CD4-positive, alpha-beta memory T cell (primary cell): Measurements from ENCODE around the gene GEMIN2. TPM values are rescaled to one million over a fixed set of nuclear protein-coding genes. Genes with fewer than 3 reads are reported as not detected.
A peak's percentile ranks its signal among the peaks of the same experiment; 100 is the strongest.
"Not testable (repeated sequence)": the region's sequence is repeated elsewhere in the genome, so short reads cannot be mapped to it uniquely, and the experiment has no call there.

Experiments used
- CTCF ChIA-PET: fragments of 350-600 bp; sonication (Branson Sonifier 250); formaldehyde crosslinking; loops from one replicate; lab custom pipeline; 2021; ENCODE audit warnings: inconsistent platforms; ENCODE audit not compliant: partially characterized antibody; lab: Charles Lee
- POLR2A ChIA-PET: fragments of 350-600 bp; sonication (Branson Sonifier 250); formaldehyde crosslinking; loops from one replicate; lab custom pipeline; 2021; ENCODE audit not compliant: partially characterized antibody; lab: Charles Lee
- DNase-seq, 5 donors: peaks; one replicate each; pipeline versions ENCODE4 v3.0.0 to v3.0.0-alpha.2; 2020 to 2022; ENCODE audit warnings: mixed read lengths in 1 of 5
- H3K27ac ChIP-seq: one replicate; pipeline ENCODE4 v1.7.0; 2013; ENCODE audit warnings: low read depth, low read length
- H3K27me3 ChIP-seq: 2 replicates; pipeline ENCODE4 v1.7.0; 2013; ENCODE audit warnings: mild to moderate bottlenecking, low read length, moderate library complexity; ENCODE audit not compliant: insufficient read depth
- H3K36me3 ChIP-seq: 2 replicates; pipeline ENCODE4 v1.7.0; 2013; ENCODE audit warnings: mild to moderate bottlenecking, low read length, moderate library complexity; ENCODE audit not compliant: insufficient read depth
- H3K4me1 ChIP-seq: 2 replicates; pipeline ENCODE4 v1.7.0; 2013; ENCODE audit warnings: mild to moderate bottlenecking, low read length, moderate library complexity; ENCODE audit not compliant: insufficient read depth
- H3K4me3 ChIP-seq, 2 donors: one replicate each; pipeline ENCODE4 v1.7.0; 2013; ENCODE audit warnings: low read length in 2 of 2, mild to moderate bottlenecking in 1 of 2
- H3K9me3 ChIP-seq, 2 donors: one replicate each; pipeline ENCODE4 v1.7.0; 2013; ENCODE audit warnings: low read length in 2 of 2, control low read depth in 1 of 2; ENCODE audit not compliant: control insufficient read depth in 1 of 2
- H3K27ac Mint-ChIP-seq, 7 donors: one replicate each; pipeline ENCODE4 v1.8.0; 2020 to 2021; ENCODE audit warnings: mixed read lengths in 7 of 7, mild to moderate bottlenecking in 6 of 7, inconsistent platforms in 3 of 7, moderate library complexity in 3 of 7
- H3K27me3 Mint-ChIP-seq, 2 donors: one replicate each; pipeline ENCODE4 v1.8.0; 2020 to 2021; ENCODE audit warnings: mixed read lengths in 2 of 2
- H3K36me3 Mint-ChIP-seq, 2 donors: one replicate each; pipeline ENCODE4 v1.8.0; 2020 to 2021; ENCODE audit warnings: mixed read lengths in 2 of 2, inconsistent platforms in 1 of 2, mild to moderate bottlenecking in 1 of 2
- H3K4me1 Mint-ChIP-seq, 4 donors: one replicate each; pipeline ENCODE4 v1.8.0; 2020 to 2021; ENCODE audit warnings: mixed read lengths in 4 of 4, mild to moderate bottlenecking in 1 of 4
- H3K4me3 Mint-ChIP-seq, 8 donors: one replicate each; pipeline ENCODE4 v1.8.0; 2020 to 2021; ENCODE audit warnings: mixed read lengths in 8 of 8, mild to moderate bottlenecking in 7 of 8, moderate library complexity in 6 of 8, inconsistent platforms in 3 of 8
- H3K9me3 Mint-ChIP-seq, 8 donors: one replicate each; pipeline ENCODE4 v1.8.0; 2020 to 2021; ENCODE audit warnings: mixed read lengths in 8 of 8, mild to moderate bottlenecking in 5 of 8, inconsistent platforms in 3 of 8, moderate library complexity in 1 of 8
- intact Hi-C: fragments of 100-400 bp; cut with micrococcal nuclease; formaldehyde crosslinking; loops from one replicate; pipeline ENCODE4 v1.15.1; 2023
- polyA plus RNA-seq, 2 donors: library from polyadenylated mRNA; unstranded; fragments of 300-500 nt; fragmentation: Illumina TruSeq; gene quantifications; one replicate each; pipeline ENCODE4 v1.2.3, GENCODE V29; 2021
- total RNA-seq, 2 experiments: library from RNA; stranded (reverse); gene quantifications; one replicate each; pipeline ENCODE4 v1.2.3, GENCODE V29; 2021

The GEMIN2 gene
- total and polyA plus RNA-seq, 4 experiments from 2014 or later = 13.4 to 16.9 (median 14.7) TPM

DNA sequence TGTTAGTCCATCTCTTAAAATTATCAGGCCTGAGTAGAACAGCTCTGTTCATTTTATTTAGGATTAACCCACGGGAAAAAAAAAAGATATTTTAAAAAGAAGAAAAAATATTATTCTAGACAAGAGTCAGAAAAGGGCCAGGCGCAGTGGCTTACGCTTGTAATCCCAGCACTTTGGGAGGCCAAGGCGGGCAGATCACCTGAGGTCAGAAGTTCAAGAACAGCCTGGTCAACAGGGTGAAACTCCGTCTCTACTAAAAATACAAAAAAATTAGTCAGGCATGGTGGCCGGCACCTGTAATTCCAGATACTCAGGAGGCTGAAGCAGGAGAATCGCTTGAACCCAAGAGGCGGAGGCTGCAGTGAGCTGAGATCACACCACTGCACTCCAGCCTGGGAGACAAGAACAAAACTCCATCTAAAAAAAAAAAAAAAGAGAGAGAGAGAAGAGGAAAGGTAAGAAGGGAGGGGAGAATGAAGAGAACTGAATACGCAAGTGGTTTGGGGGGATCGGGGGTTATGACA is 53.7 kb downstream of the GEMIN2 start:
- H3K4me3 ChIP-seq, H3K27ac ChIP-seq, H3K9me3 Mint-ChIP-seq, intact Hi-C loops, H3K36me3 ChIP-seq, H3K27me3 Mint-ChIP-seq, H3K27me3 ChIP-seq, H3K9me3 ChIP-seq, DNase-seq: not testable (repeated sequence)
- ChIA-PET CTCF (interaction anchor here (0.7 kb wide), 1 partner anchor 11 kb away, joined by 4 read pairs; no protein-coding TSS in a partner anchor), POLR2A (interaction anchor here (0.9 to 1.0 kb wide), 2 partner anchors 32 to 264 kb away, joined by 3 read pairs; partner anchors contain the start of gene FBXO33)
- Mint-ChIP-seq H3K36me3 (peaks cover 18 to 36% of the 10 kb centered on the region in 2 donors), H3K27ac (peak overlapping the region in 3 of 7 donors; percentile 26 to 99 (median 54)), H3K4me3 (peak overlapping the region in 4 of 8 donors; percentile 39 to 98 (median 92)), H3K4me1 (peaks cover 34 to 62% (median 51%) of the 10 kb centered on the region in 4 donors)
- H3K4me1 ChIP-seq = peaks cover 40% of the 10 kb centered on the region

DNA sequence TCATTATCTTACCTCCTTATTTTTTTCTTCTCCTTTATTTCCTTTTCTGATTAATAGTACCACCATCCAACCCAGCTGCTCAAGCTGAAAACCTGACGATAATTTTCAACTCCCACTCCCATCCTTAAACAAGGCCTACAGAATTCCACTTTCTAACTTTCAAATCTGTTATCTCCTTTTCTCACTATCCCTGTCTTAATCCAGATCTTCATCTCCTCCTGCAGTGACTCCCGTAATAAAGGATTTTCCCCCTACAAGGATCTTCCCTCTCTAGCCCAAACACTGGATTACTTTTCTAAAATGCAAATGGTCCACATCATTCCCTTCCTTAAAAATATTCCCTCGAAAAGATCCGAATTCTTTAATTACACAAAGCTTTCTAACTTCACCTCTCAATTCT is 54.5 kb downstream of the GEMIN2 start:
- CTCF ChIA-PET = interaction anchor here (0.7 kb wide), 1 partner anchor 10 kb away, joined by 4 read pairs; no protein-coding TSS in a partner anchor
- Histone ChIP-seq H3K27me3 (no peaks in the 10 kb centered on the region), H3K4me1 (peaks cover 40% of the 10 kb centered on the region), H3K4me3 (no peak overlapping the region), H3K27ac (no peak overlapping the region), H3K9me3 (no peaks in the 10 kb centered on the region), H3K36me3 (no peaks in the 10 kb centered on the region)
- Mint-ChIP-seq H3K9me3 (no peaks in the 10 kb centered on the region), H3K27me3 (no peaks in the 10 kb centered on the region), H3K36me3 (peaks cover 15 to 32% of the 10 kb centered on the region in 2 donors), H3K4me1 (peaks cover 34 to 59% (median 48%) of the 10 kb centered on the region in 4 donors), H3K4me3 (peak overlapping the region; percentile 64 to 100 (median 96)), H3K27ac (peak overlapping the region; percentile 45 to 99 (median 78))
- POLR2A ChIA-PET = interaction anchor here (0.9 to 1.0 kb wide), 2 partner anchors 32 to 263 kb away, joined by 3 read pairs; partner anchors contain the start of gene FBXO33
- DNase-seq = no peak
- intact Hi-C loops = no loop called here

DNA sequence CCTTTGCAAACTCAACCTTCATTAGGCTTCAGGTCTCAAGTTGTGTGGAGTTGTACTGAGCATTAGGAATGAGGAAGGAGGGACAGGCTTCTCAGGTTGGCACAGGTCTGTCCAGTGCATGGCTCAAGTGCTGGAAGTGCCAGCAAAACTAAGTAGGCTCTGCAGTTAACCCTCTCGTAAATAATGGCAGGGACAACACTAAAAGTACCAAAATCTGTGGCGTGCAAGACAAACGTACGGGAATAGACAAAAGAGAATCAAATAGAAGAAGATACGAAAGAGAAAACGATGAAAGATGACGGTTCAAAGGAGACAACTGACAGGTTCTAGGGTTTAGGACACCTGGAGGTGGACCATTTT is 55.4 kb downstream of the GEMIN2 start:
- Histone ChIP-seq H3K27me3 (no peaks in the 10 kb centered on the region), H3K27ac (peak overlapping the region; percentile 94), H3K36me3 (no peaks in the 10 kb centered on the region), H3K9me3 (no peaks in the 10 kb centered on the region), H3K4me3 (peak overlapping the region; percentile 86 to 99), H3K4me1 (peaks cover 40% of the 10 kb centered on the region)
- H3K9me3 Mint-ChIP-seq = no peaks in the 10 kb centered on the region
- H3K36me3 Mint-ChIP-seq = peaks cover 10 to 27% of the 10 kb centered on the region in 2 donors
- intact Hi-C loops = no loop called here
- H3K4me1 Mint-ChIP-seq = peaks cover 35 to 59% (median 48%) of the 10 kb centered on the region in 4 donors
- H3K4me3 Mint-ChIP-seq = peak overlapping the region; percentile 88 to 100 (median 96)
- CTCF ChIA-PET = interaction anchor here (1.0 to 1.6 kb wide), 6 partner anchors 16 to 262 kb away, joined by 4 to 9 read pairs (median 5); partner anchors contain the start of gene GEMIN2
- no peaks in the 10 kb centered on the region for H3K27me3 Mint-ChIP-seq
- POLR2A ChIA-PET = interaction anchor here (1.2 to 1.7 kb wide), 11 partner anchors 9 to 262 kb away, joined by 3 to 61 read pairs (median 14); partner anchors contain the start of genes FBXO33, GEMIN2 and SEC23A
- DNase-seq = no peak
- peak overlapping the region; percentile 93 to 100 (median 99) for H3K27ac Mint-ChIP-seq

DNA sequence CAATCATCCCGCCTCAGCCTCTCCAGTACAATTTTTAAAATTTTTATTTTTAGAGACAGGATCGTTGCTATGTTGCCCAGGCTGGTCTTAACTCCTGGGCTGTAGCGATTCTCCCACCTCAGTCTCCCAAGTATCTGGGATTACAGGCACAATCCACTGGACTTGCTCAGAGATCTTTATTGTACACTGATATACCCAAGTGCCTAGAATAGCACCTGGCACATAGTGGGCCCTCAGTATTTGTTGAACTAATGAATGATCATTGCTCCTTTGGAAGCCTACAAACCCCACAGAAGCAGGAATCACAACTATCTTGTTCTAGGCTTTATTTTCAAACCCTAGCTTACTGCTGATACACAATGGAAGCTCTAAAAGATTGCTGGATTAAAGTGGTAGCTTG is 59.1 kb downstream of the GEMIN2 start:
- peaks cover 42% of the 10 kb centered on the region for H3K4me1 ChIP-seq
- no peaks in the 10 kb centered on the region for H3K9me3 ChIP-seq
- H3K27me3 Mint-ChIP-seq = no peaks in the 10 kb centered on the region
- H3K4me3 Mint-ChIP-seq = peak overlapping the region; percentile 26 to 61 (median 44)
- CTCF ChIA-PET = interaction anchor here (1.2 kb wide), 1 partner anchor 59 kb away, joined by 3 read pairs; no protein-coding TSS in a partner anchor
- no peak overlapping the region for H3K27ac ChIP-seq
- H3K9me3 Mint-ChIP-seq = no peaks in the 10 kb centered on the region
- intact Hi-C loops = no loop called here
- no peaks in the 10 kb centered on the region for H3K27me3 ChIP-seq
- peak overlapping the region in 6 of 7 donors; percentile 42 to 97 (median 74) for H3K27ac Mint-ChIP-seq
- no peak overlapping the region for H3K4me3 ChIP-seq
- POLR2A ChIA-PET = interaction anchor here (0.7 to 3.7 kb wide), 4 partner anchors 9 to 259 kb away, joined by 3 to 54 read pairs (median 24); partner anchors contain the start of gene FBXO33
- peaks cover 17% of the 10 kb centered on the region for H3K36me3 ChIP-seq
- H3K4me1 Mint-ChIP-seq = peaks cover 29 to 62% (median 44%) of the 10 kb centered on the region in 4 donors
- no peak for DNase-seq
- peaks cover 19 to 45% of the 10 kb centered on the region in 2 donors for H3K36me3 Mint-ChIP-seq

DNA sequence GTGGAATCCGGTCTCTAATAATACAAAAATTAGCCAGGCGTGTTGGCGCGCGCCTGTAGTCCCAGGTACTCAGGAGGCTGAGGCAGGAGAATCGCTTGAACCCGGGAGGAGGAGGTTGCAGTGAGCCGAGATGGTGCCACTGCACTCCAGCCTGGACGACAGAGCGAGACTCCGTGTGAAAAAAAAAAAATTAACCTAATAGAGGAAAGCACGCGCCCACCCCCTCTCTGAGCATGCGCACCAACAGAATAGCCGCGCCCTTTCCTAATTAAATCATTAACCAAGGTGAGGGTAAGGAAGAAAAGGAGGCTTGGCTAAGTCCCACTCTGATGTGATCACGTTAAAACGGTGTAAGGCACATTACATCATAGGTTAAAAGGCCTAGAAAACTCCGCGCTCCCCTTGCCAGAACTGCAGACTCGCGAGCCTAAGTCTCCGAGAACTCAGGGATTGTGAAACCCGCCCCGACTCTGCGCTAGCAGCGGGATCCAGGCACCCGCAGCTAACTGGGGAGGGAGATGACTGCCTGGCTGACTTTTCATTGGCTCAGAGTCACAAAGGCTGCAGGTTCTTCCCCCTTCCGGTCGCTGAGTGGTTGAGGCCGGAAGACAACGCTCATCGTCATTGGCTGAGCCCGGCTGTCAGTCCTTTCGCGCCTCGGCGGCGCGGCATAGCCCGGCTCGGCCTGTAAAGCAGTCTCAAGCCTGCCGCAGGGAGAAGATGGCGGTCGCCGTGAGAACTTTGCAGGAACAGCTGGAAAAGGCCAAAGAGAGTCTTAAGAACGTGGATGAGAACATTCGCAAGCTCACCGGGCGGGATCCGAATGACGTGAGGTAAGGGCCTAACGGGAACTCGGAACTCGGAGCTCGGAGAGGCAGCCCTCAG is 60.7 kb downstream of the GEMIN2 start, which contains the start of gene PNN:
PNN (plus strand) TSS at position 695 of the 885 bp plus-strand sequence; CDS start at position 721, 26 bp downstream.
- peaks cover 18 to 54% (median 40%) of the 10 kb centered on the region in 4 donors for H3K4me1 Mint-ChIP-seq
- Histone ChIP-seq H3K36me3 (peaks cover 30% of the 10 kb centered on the region), H3K27me3 (no peaks in the 10 kb centered on the region), H3K27ac (peak within 1 kb of the TSS; percentile 98), H3K4me1 (peaks cover 28% of the 10 kb centered on the region), H3K9me3 (no peaks in the 10 kb centered on the region), H3K4me3 (peak within 1 kb of the TSS; percentile 77 to 92)
- CTCF ChIA-PET = interaction anchor here (0.7 to 1.2 kb wide), 2 partner anchors 11 to 57 kb away, joined by 3 read pairs; no protein-coding TSS in a partner anchor
- H3K36me3 Mint-ChIP-seq = peaks cover 25 to 40% of the 10 kb centered on the region in 2 donors
- H3K9me3 Mint-ChIP-seq = no peaks in the 10 kb centered on the region
- POLR2A ChIA-PET = interaction anchor here (0.7 to 3.7 kb wide), 18 partner anchors 10 to 257 kb away, joined by 3 to 54 read pairs (median 4); partner anchors contain the start of genes FBXO33, GEMIN2 and SEC23A
- DNase-seq = peak; percentile 97 to 100 (median 99)
- H3K4me3 Mint-ChIP-seq = peak within 1 kb of the TSS; percentile 95 to 99 (median 97)
- intact Hi-C loops = loop anchor here (1.0 kb wide), 5 partner anchors 54 to 257 kb away; partner anchors contain the start of genes FBXO33, GEMIN2 and SEC23A
- peak within 1 kb of the TSS; percentile 97 to 100 (median 98) for H3K27ac Mint-ChIP-seq
- no peaks in the 10 kb centered on the region for H3K27me3 Mint-ChIP-seq

DNA sequence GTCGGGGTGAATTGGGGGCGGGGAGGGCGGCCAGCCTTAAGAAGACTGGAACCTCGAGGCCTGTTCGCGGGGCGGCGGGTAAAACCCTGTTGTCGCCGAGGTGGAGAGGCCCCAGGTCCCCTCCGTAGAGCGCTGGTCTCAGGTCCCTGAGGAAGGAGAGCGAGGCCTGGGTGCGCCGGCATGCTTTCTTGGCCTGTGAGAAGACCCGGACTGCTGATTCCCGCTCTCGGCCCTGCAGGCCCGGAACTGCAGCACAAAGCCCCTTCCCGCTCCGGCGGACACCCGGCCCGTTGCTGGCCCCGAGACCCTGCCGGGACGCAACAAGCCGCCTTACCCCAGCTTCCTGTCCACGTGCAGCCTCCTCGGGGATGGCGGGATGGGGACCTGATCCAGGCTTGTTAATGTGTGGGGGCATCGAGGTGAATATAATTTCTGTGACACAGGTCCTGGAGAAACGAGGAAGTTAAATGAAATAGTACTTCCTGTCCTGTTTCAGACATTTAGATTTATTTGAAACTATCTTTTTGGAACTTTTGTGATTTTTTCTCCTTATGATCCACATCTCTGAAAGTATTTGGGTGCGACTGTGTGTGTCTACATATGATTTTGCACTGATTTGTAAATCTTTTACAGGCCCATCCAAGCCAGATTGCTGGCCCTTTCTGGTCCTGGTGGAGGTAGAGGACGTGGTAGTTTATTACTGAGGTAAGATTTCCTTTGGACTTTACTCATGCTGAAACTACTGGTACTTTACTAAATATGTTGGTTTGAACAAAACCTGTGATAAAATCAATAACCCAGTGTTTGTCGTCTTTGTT is 61.5 kb downstream of the GEMIN2 start:
- Mint-ChIP-seq H3K4me3 (peak overlapping the region; percentile 95 to 99 (median 97)), H3K9me3 (no peaks in the 10 kb centered on the region), H3K4me1 (peaks cover 20 to 47% (median 37%) of the 10 kb centered on the region in 4 donors), H3K36me3 (peaks cover 27 to 34% of the 10 kb centered on the region in 2 donors), H3K27ac (peak overlapping the region; percentile 97 to 100 (median 98)), H3K27me3 (no peaks in the 10 kb centered on the region)
- H3K27me3 ChIP-seq = no peaks in the 10 kb centered on the region
- intact Hi-C loops = loop anchor here (1.0 kb wide), 4 partner anchors 54 to 257 kb away; partner anchors contain the start of genes FBXO33 and SEC23A
- H3K4me1 ChIP-seq = peaks cover 34% of the 10 kb centered on the region
- H3K36me3 ChIP-seq = peaks cover 39% of the 10 kb centered on the region
- peak overlapping the region; percentile 77 to 92 for H3K4me3 ChIP-seq
- peak overlapping the region; percentile 98 for H3K27ac ChIP-seq
- DNase-seq = no peak
- CTCF ChIA-PET = interaction anchor here (0.7 kb wide), 1 partner anchor 12 kb away, joined by 3 read pairs; no protein-coding TSS in a partner anchor
- H3K9me3 ChIP-seq = no peaks in the 10 kb centered on the region
- POLR2A ChIA-PET = interaction anchor here (0.7 to 3.7 kb wide), 18 partner anchors 9 to 256 kb away, joined by 3 to 54 read pairs (median 4); partner anchors contain the start of genes FBXO33, GEMIN2 and SEC23A
